ENCODE results near the gene PCLO.

DNA sequence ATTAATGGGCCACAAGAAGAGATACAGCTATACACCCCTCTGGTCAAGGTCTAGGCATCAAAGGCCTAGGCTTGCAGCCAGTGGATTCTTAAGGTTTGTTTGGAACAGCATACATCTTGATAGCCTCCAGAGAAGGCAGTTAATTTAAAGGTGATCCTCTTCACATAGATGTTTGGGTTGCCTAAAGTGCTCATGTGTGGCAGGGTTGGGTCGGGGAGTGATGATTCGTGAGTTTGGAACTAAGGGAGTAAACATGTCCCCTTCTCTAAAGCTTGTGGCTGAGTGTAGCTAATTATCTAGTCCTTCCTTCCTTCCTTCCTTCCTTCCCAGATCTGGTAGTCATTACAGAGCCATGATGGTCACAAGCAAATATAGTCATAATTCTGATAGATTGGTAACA lies 12.4 kb downstream of the PCLO start:
- TF ChIP-seq FOXJ3 (CRISPR knock-in tag; IDR thresholded peaks at IDR 0.05), result no peak
- TF ChIP-seq MYC (IDR thresholded peaks at IDR 0.05; ENCODE audit: low read depth, low read length), result no peak
- no peak for TF ChIP-seq MYC (CRISPR knock-in tag; IDR thresholded peaks at IDR 0.05; ENCODE audit: borderline replicate concordance, low read depth)
- TF ChIP-seq POLR2A (conservative IDR thresholded peaks at IDR 0.05), result no peak
- TF ChIP-seq, protein P1, sequence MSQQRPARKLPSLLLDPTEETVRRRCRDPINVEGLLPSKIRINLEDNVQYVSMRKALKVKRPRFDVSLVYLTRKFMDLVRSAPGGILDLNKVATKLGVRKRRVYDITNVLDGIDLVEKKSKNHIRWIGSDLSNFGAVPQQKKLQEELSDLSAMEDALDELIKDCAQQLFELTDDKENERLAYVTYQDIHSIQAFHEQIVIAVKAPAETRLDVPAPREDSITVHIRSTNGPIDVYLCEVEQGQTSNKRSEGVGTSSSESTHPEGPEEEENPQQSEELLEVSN (IDR thresholded peaks at IDR 0.05; ENCODE audit: borderline replicate concordance in 1 of 2, extremely low read depth in 1 of 2, insufficient read depth in 1 of 2, insufficient read length in 1 of 2, low read depth in 1 of 2, low read length in 1 of 2, poor library complexity in 1 of 2, severe bottlenecking in 1 of 2), result no peak
- no peak for TF ChIP-seq SP1 (CRISPR knock-in tag; IDR thresholded peaks at IDR 0.05)
- TF ChIP-seq, protein P2, sequence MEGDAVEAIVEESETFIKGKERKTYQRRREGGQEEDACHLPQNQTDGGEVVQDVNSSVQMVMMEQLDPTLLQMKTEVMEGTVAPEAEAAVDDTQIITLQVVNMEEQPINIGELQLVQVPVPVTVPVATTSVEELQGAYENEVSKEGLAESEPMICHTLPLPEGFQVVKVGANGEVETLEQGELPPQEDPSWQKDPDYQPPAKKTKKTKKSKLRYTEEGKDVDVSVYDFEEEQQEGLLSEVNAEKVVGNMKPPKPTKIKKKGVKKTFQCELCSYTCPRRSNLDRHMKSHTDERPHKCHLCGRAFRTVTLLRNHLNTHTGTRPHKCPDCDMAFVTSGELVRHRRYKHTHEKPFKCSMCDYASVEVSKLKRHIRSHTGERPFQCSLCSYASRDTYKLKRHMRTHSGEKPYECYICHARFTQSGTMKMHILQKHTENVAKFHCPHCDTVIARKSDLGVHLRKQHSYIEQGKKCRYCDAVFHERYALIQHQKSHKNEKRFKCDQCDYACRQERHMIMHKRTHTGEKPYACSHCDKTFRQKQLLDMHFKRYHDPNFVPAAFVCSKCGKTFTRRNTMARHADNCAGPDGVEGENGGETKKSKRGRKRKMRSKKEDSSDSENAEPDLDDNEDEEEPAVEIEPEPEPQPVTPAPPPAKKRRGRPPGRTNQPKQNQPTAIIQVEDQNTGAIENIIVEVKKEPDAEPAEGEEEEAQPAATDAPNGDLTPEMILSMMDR (IDR thresholded peaks at IDR 0.05 in 2 of 3, conservative IDR thresholded peaks at IDR 0.05 in 1 of 3; ENCODE audit: insufficient read depth in 2 of 3, low read depth in 1 of 3, low read length in 3 of 3), result no peak
- TF ChIP-seq, protein P3, sequence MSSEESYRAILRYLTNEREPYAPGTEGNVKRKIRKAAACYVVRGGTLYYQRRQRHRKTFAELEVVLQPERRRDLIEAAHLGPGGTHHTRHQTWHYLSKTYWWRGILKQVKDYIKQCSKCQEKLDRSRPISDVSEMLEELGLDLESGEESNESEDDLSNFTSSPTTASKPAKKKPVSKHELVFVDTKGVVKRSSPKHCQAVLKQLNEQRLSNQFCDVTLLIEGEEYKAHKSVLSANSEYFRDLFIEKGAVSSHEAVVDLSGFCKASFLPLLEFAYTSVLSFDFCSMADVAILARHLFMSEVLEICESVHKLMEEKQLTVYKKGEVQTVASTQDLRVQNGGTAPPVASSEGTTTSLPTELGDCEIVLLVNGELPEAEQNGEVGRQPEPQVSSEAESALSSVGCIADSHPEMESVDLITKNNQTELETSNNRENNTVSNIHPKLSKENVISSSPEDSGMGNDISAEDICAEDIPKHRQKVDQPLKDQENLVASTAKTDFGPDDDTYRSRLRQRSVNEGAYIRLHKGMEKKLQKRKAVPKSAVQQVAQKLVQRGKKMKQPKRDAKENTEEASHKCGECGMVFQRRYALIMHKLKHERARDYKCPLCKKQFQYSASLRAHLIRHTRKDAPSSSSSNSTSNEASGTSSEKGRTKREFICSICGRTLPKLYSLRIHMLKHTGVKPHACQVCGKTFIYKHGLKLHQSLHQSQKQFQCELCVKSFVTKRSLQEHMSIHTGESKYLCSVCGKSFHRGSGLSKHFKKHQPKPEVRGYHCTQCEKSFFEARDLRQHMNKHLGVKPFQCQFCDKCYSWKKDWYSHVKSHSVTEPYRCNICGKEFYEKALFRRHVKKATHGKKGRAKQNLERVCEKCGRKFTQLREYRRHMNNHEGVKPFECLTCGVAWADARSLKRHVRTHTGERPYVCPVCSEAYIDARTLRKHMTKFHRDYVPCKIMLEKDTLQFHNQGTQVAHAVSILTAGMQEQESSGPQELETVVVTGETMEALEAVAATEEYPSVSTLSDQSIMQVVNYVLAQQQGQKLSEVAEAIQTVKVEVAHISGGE (CRISPR knock-in tag; IDR thresholded peaks at IDR 0.05), result no peak
- no peak for TF ChIP-seq ZNF133 (CRISPR knock-in tag; IDR thresholded peaks at IDR 0.05)
